ENCODE data around the gene PRKD2.

Gene PRKD2

DNA sequence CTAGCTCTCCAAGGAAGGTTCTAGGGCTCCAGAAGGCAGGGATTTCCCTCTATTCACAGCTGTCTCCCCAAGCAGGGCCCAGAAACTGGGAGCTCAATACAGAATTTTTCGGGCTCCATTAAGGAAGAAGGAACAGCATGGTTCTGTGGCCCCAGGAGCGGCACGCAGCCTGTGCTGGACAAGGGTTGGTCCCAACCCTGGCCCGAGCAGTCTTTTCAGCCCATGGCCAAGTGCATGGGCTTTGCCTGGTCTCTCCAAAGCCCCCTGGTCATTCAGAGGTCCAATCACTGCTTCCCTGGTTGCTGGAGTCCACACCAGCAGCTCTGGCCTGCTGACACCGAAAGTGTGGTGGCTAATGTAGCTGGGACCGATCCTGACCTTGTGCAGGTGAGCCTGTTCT, 6.6 kb upstream of the PRKD2 start:
- Histone ChIP-seq H3K27ac (replicated peaks; ENCODE audit: low read length) (no peak overlapping the region), H3K4me3 (ENCODE audit: low read length in 2 of 2) (no peak overlapping the region)
- WGBS, 2 donors (ENCODE audit: extremely low coverage in 2 of 2, insufficient read length in 2 of 2, insufficient replicate concordance in 1 of 2): no CpG with 5 or more reads among the region's 6 CpGs

DNA sequence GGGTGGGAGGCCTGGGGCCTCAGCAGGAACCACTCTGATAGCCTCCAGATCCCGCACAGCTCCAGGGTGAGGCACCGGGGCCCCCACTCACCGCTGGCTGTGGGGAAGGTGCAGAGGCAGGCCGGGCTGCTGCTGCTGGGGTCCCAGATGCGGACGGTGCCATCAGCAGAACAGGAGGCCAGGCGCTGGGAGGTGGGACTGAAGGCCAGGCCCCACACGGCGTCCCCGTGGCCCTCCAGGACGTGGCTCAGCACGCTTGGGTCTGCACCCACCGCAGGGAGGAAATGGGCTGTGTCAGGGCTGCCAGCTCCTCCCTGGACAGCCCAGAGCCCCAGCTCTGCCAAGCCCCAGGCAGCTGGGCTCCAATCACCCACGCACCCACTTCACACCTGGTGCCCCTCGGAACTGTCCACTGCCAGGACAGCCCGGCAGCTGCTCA, 6.1 kb upstream of the PRKD2 start:
- Histone ChIP-seq H2BK12ac (ENCODE audit: low read length) (no peak overlapping the region), H2AK5ac (ENCODE audit: low read depth, low read length) (no peak overlapping the region), H2BK120ac (ENCODE audit: low read depth, low read length) (no peak overlapping the region), H3K4me2 (ENCODE audit: insufficient read depth, low read length, poor library complexity, severe bottlenecking) (no peak overlapping the region), H3K14ac (ENCODE audit: low read length) (no peak overlapping the region), H3K4me3 (ENCODE audit: low read length in 2 of 2) (no peak overlapping the region), H3K27me3 (ENCODE audit: control insufficient read depth in 3 of 3, insufficient read depth in 3 of 3, low read depth in 1 of 3, low read length in 3 of 3) (no peaks in the 10 kb centered on the region), H3K9ac (ENCODE audit: low read depth, low read length, poor library complexity) (no peak overlapping the region), H4K91ac (ENCODE audit: low read depth, low read length, poor library complexity) (no peak overlapping the region), H3K23ac (ENCODE audit: low read depth, low read length, poor library complexity) (peak overlapping the region; percentile 73), H3K18ac (ENCODE audit: low read length) (no peak overlapping the region), H2AFZ (ENCODE audit: low read length) (no peak overlapping the region), H2BK5ac (ENCODE audit: low read length) (peak overlapping the region; percentile 24), H4K8ac (ENCODE audit: low read depth, low read length) (peak overlapping the region; percentile 43), H3K9me3 (replicated peaks in 1 of 2; ENCODE audit: control insufficient read depth in 2 of 2, insufficient read depth in 1 of 2, low read depth in 1 of 2, low read length in 2 of 2) (no peaks in the 10 kb centered on the region), H3K27ac (replicated peaks; ENCODE audit: low read length) (no peak overlapping the region), H3K36me3 (replicated peaks in 1 of 2; ENCODE audit: control insufficient read depth in 2 of 2, insufficient read depth in 2 of 2, low read length in 2 of 2) (peaks cover 82 to 99% of the 10 kb centered on the region in 2 donors), H3K79me1 (ENCODE audit: low read depth, low read length) (peaks cover 7% of the 10 kb centered on the region), H3K4me1 (ENCODE audit: control insufficient read depth in 2 of 2, insufficient read depth in 1 of 2, low read depth in 1 of 2, low read length in 2 of 2) (no peaks in the 10 kb centered on the region), H2BK15ac (ENCODE audit: low read length) (no peak overlapping the region), H3K4ac (ENCODE audit: low read length) (no peak overlapping the region)
- no CpG with 5 or more reads among the region's 16 CpGs for WGBS, 2 donors (ENCODE audit: extremely low coverage in 2 of 2, insufficient read length in 2 of 2, insufficient replicate concordance in 1 of 2)
- no peak for DNase-seq (ENCODE audit: low spot score)

More for the DNA sequence above, 6.6 kb upstream of the PRKD2 start:
- no peak overlapping the region for H3K9ac ChIP-seq (ENCODE audit: low read depth, low read length, poor library complexity)
- no peak overlapping the region for H3K14ac ChIP-seq (ENCODE audit: low read length)
- H2BK12ac ChIP-seq (ENCODE audit: low read length): no peak overlapping the region
- DNase-seq (ENCODE audit: low spot score): no peak
- no peaks in the 10 kb centered on the region for H3K27me3 ChIP-seq (ENCODE audit: control insufficient read depth in 3 of 3, insufficient read depth in 3 of 3, low read depth in 1 of 3, low read length in 3 of 3)
- H2BK120ac ChIP-seq (ENCODE audit: low read depth, low read length): no peak overlapping the region
- H4K8ac ChIP-seq (ENCODE audit: low read depth, low read length): no peak overlapping the region
- H3K79me1 ChIP-seq (ENCODE audit: low read depth, low read length): peaks cover 8% of the 10 kb centered on the region
- no peak overlapping the region for H3K18ac ChIP-seq (ENCODE audit: low read length)
- no peak overlapping the region for H4K91ac ChIP-seq (ENCODE audit: low read depth, low read length, poor library complexity)
- peak overlapping the region; percentile 24 for H2BK5ac ChIP-seq (ENCODE audit: low read length)
- no peak overlapping the region for H2AK5ac ChIP-seq (ENCODE audit: low read depth, low read length)
- no peaks in the 10 kb centered on the region for H3K9me3 ChIP-seq (replicated peaks in 1 of 2; ENCODE audit: control insufficient read depth in 2 of 2, insufficient read depth in 1 of 2, low read depth in 1 of 2, low read length in 2 of 2)
- no peak overlapping the region for H2AFZ ChIP-seq (ENCODE audit: low read length)
- H3K23ac ChIP-seq (ENCODE audit: low read depth, low read length, poor library complexity): no peak overlapping the region
- no peak overlapping the region for H2BK15ac ChIP-seq (ENCODE audit: low read length)
- H3K36me3 ChIP-seq (replicated peaks in 1 of 2; ENCODE audit: control insufficient read depth in 2 of 2, insufficient read depth in 2 of 2, low read length in 2 of 2): peaks cover 87 to 99% of the 10 kb centered on the region in 2 donors
- H3K4ac ChIP-seq (ENCODE audit: low read length): no peak overlapping the region
- no peak overlapping the region for H3K4me2 ChIP-seq (ENCODE audit: insufficient read depth, low read length, poor library complexity, severe bottlenecking)
- no peaks in the 10 kb centered on the region for H3K4me1 ChIP-seq (ENCODE audit: control insufficient read depth in 2 of 2, insufficient read depth in 1 of 2, low read depth in 1 of 2, low read length in 2 of 2)

DNA sequence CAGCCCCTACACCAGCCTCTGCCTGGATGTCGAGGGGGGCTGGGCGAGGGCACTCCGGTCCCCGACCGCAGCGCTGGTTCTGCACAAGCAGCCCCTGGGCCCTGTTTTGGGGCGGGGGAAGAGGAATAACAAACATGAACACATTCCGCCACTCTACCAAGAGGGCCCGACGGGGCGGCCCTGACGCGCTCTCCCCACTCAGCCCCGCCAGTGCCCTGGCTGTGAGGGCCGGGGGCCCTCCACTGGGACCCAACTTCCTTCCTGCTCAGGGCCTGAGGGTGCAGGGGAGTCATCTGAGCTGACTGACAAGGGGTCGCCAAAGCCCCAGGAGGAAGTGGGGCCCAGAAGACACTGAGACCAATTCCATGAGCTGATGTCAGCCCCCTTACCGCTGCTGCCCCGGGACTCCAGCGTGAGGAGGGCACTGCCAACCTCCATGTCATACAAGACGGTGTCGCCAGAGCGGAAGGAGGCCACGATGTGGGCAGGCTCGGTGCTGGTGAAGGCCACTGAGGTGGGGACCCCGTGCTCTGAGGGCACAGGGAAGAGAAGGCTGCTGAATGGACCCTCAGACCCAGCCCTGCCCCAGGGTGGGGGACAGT, 5.6 kb upstream of the PRKD2 start:
- Histone ChIP-seq H2BK15ac (ENCODE audit: low read length) (no peak overlapping the region), H3K79me1 (ENCODE audit: low read depth, low read length) (peaks cover 2% of the 10 kb centered on the region), H3K36me3 (replicated peaks in 1 of 2; ENCODE audit: control insufficient read depth in 2 of 2, insufficient read depth in 2 of 2, low read length in 2 of 2) (peaks cover 77 to 98% of the 10 kb centered on the region in 2 donors), H3K27me3 (ENCODE audit: control insufficient read depth in 3 of 3, insufficient read depth in 3 of 3, low read depth in 1 of 3, low read length in 3 of 3) (no peaks in the 10 kb centered on the region), H2AK5ac (ENCODE audit: low read depth, low read length) (no peak overlapping the region), H4K91ac (ENCODE audit: low read depth, low read length, poor library complexity) (no peak overlapping the region), H2BK120ac (ENCODE audit: low read depth, low read length) (no peak overlapping the region), H3K18ac (ENCODE audit: low read length) (no peak overlapping the region), H2BK12ac (ENCODE audit: low read length) (no peak overlapping the region), H2BK5ac (ENCODE audit: low read length) (peak overlapping the region; percentile 24), H2AFZ (ENCODE audit: low read length) (no peak overlapping the region), H4K8ac (ENCODE audit: low read depth, low read length) (no peak overlapping the region), H3K9me3 (replicated peaks in 1 of 2; ENCODE audit: control insufficient read depth in 2 of 2, insufficient read depth in 1 of 2, low read depth in 1 of 2, low read length in 2 of 2) (no peaks in the 10 kb centered on the region), H3K9ac (ENCODE audit: low read depth, low read length, poor library complexity) (peak overlapping the region; percentile 81), H3K23ac (ENCODE audit: low read depth, low read length, poor library complexity) (peak overlapping the region; percentile 73), H3K27ac (replicated peaks; ENCODE audit: low read length) (no peak overlapping the region), H3K4ac (ENCODE audit: low read length) (no peak overlapping the region), H3K4me3 (ENCODE audit: low read length in 2 of 2) (no peak overlapping the region), H3K14ac (ENCODE audit: low read length) (no peak overlapping the region), H3K4me2 (ENCODE audit: insufficient read depth, low read length, poor library complexity, severe bottlenecking) (no peak overlapping the region), H3K4me1 (ENCODE audit: control insufficient read depth in 2 of 2, insufficient read depth in 1 of 2, low read depth in 1 of 2, low read length in 2 of 2) (no peaks in the 10 kb centered on the region)
- WGBS, 2 donors (ENCODE audit: extremely low coverage in 2 of 2, insufficient read length in 2 of 2, insufficient replicate concordance in 1 of 2): no CpG with 5 or more reads among the region's 25 CpGs
- no peak for DNase-seq (ENCODE audit: low spot score)

DNA sequence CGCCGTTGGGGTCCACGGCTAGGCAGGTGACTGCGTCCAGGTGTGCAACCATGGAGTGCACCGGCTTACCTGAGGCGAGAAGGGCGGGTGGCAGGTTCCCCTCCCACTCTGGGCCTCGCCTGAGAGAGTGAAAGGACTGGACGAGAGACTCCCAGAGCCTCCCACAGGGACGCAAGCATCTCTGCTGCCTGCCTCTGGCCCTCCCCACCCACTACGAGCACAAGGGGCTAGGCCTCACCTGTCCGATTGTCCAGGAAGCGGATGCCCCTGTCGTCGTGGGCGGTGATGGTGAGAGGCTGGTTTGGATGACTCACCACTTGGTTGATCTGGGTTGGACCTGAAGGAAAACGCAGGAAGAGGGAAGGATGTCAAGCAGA, 5.1 kb upstream of the PRKD2 start:
- DNase-seq (ENCODE audit: low spot score): no peak
- Histone ChIP-seq H3K4me1 (ENCODE audit: control insufficient read depth in 2 of 2, insufficient read depth in 1 of 2, low read depth in 1 of 2, low read length in 2 of 2) (peaks cover 0 to 3% of the 10 kb centered on the region in 2 donors), H3K4ac (ENCODE audit: low read length) (no peak overlapping the region), H4K8ac (ENCODE audit: low read depth, low read length) (no peak overlapping the region), H3K4me2 (ENCODE audit: insufficient read depth, low read length, poor library complexity, severe bottlenecking) (no peak overlapping the region), H2AFZ (ENCODE audit: low read length) (no peak overlapping the region), H3K27me3 (ENCODE audit: control insufficient read depth in 3 of 3, insufficient read depth in 3 of 3, low read depth in 1 of 3, low read length in 3 of 3) (no peaks in the 10 kb centered on the region), H4K91ac (ENCODE audit: low read depth, low read length, poor library complexity) (no peak overlapping the region), H3K27ac (replicated peaks; ENCODE audit: low read length) (no peak overlapping the region), H3K36me3 (replicated peaks in 1 of 2; ENCODE audit: control insufficient read depth in 2 of 2, insufficient read depth in 2 of 2, low read length in 2 of 2) (peaks cover 72 to 92% of the 10 kb centered on the region in 2 donors), H3K18ac (ENCODE audit: low read length) (no peak overlapping the region), H3K9ac (ENCODE audit: low read depth, low read length, poor library complexity) (no peak overlapping the region), H3K79me1 (ENCODE audit: low read depth, low read length) (peaks cover 2% of the 10 kb centered on the region), H3K9me3 (replicated peaks in 1 of 2; ENCODE audit: control insufficient read depth in 2 of 2, insufficient read depth in 1 of 2, low read depth in 1 of 2, low read length in 2 of 2) (no peaks in the 10 kb centered on the region), H3K4me3 (ENCODE audit: low read length in 2 of 2) (no peak overlapping the region), H2BK120ac (ENCODE audit: low read depth, low read length) (no peak overlapping the region), H2BK5ac (ENCODE audit: low read length) (no peak overlapping the region), H2BK12ac (ENCODE audit: low read length) (no peak overlapping the region), H3K23ac (ENCODE audit: low read depth, low read length, poor library complexity) (no peak overlapping the region), H2AK5ac (ENCODE audit: low read depth, low read length) (no peak overlapping the region), H2BK15ac (ENCODE audit: low read length) (no peak overlapping the region), H3K14ac (ENCODE audit: low read length) (no peak overlapping the region)
- WGBS, 2 donors (ENCODE audit: extremely low coverage in 2 of 2, insufficient read length in 2 of 2, insufficient replicate concordance in 1 of 2): no CpG with 5 or more reads among the region's 17 CpGs
